LNCaP clone FGC (cell line): ENCODE data around the gene OR11A1.
A peak's percentile ranks its signal among the peaks of the same experiment; 100 is the strongest.

ENCODE experiments used
- DNase-seq: peaks from one replicate; pipeline ENCODE4 v3.0.0-alpha.2; 2011; ENCODE audit warnings: low read depth
- H3K4me3 ChIP-seq: 2 replicates; pipeline ENCODE4 v1.5.1; 2011; ENCODE audit warnings: mild to moderate bottlenecking, low read depth, low read length, control low read depth
- CTCF ChIP-seq: IDR thresholded peaks from 2 replicates; pipeline ENCODE4 v1.5.1; 2012; ENCODE audit warnings: mild to moderate bottlenecking; ENCODE audit not compliant: control insufficient read depth, insufficient read depth; ENCODE audit errors: extremely low read depth

OR11A1 gene

GRCh38 chr6:29466241-29466640, 9.4 kb upstream of the OR11A1 start:
- H3K4me3 ChIP-seq = no peak overlapping the region
- DNase-seq = no peak
- TF ChIP-seq CTCF = no peak

DNA sequence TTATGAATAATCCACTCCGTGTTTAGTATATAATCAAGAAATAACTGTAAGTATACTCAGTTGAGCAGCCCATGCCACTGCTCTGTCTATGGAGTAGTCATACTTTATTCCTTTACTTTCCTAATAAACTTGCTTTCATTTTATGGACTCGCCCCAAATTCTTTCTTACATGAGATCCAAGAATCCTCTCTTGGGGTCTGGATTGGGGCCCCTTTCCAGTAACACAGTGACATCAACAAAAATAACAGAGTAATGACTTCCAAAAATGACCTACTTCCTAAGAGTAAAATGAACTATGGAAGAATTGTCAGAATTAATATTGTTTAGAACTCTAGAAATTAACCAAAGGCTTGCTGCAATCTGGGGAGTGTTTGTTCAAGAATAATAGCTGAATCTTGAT, 8.9 kb upstream of the OR11A1 start:
- DNase-seq = no peak
- no peak for TF ChIP-seq CTCF
- H3K4me3 ChIP-seq = no peak overlapping the region

DNA sequence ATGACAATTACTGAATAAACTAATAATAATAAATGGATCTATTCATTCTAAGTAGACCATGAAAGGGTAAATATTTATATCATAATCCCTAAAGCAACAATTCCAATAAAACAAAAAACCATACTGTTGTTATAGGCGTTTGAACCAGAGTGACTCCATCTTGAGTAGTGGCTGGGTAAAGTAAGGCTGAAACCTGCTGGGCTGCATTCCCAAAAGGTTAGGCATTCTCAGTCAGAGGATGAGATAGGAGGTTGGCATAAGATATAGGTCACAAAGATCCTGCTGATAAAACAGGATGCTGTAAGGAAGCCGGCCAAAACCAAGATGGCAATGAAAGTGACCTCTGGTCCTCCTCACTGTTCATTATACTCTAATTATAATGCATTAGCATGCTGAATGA, 8.4 kb upstream of the OR11A1 start:
- peak; percentile 31 for DNase-seq
- no peak for TF ChIP-seq CTCF
- no peak overlapping the region for H3K4me3 ChIP-seq

DNA sequence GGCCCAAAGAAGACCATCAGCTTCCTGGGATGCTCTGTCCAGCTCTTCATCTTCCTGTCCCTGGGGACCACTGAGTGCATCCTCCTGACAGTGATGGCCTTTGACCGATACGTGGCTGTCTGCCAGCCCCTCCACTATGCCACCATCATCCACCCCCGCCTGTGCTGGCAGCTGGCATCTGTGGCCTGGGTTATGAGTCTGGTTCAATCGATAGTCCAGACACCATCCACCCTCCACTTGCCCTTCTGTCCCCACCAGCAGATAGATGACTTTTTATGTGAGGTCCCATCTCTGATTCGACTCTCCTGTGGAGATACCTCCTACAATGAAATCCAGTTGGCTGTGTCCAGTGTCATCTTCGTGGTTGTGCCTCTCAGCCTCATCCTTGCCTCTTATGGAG, 5.2 kb upstream of the OR11A1 start:
- no peak for TF ChIP-seq CTCF
- no peak for DNase-seq

DNA sequence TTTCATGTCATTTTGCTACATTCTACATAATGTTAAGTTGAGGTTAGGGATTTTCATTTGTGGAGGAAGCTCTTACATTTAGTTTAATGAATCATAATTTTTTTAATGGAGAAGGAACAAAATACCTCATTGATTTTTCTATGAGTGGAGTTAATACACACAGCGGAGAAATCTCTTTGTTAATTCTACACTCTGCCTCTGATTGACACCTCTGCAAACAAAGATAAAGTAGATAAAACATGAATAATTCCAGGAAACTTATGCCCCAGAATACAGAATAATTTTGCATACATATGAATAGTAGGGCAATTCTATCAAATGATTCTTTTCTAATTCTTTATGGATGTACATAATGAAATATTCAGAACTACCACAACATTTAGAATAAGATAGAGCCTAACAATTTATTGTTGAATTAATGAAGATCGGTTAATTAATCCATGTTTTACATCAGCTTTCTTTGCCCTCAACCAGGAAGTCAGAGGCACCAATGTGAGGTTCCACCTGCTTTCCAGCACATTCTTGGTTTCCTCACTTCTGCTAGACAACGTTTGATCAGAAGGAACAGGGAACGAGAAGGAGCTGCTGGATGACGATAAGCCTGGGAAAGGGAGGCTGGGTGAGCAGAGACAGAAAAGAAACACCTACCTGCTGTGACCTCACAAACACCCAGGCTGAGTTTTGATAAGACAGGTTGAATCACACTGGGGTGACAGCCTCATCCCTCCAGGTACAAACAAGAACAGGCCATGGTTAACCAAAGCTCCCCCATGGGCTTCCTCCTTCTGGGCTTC, 4.3 kb upstream of the OR11A1 start:
- DNase-seq = no peak
- no peak for TF ChIP-seq CTCF
- H3K4me3 ChIP-seq = no peak overlapping the region

More for the DNA sequence above, 5.2 kb upstream of the OR11A1 start:
- H3K4me3 ChIP-seq = no peak overlapping the region

DNA sequence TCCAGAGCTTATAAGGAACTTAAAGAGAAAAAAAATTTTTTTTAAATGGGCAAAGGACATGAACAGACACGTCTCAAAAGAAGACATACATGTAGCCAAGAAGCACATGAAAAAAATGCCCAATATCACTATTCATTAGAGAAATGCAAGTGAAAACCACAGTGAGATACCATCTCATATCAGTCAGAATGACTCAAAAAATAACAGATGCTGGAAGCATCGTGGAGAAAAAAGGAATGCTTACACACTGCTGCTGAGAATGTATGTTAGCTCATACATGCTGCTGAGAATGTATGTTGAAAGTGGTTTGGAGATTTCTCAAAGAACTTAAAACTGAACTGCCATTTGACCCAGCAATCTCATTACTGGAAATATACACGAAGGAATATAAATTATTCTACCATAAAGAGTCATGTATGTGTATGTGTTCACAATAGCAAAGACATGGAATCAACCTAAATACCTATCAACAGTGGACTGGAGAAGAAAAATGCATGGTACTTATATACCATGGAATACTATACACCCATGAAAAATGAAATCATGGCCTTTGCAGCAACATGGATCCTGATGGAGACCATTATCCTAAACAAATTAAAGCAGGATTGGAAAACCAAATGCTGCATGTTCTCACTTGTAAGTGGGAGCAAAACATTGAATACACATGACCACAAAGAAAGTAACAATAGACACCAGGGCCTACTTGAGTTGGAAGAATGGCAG, 5.2 kb downstream of the OR11A1 start:
- no peak for TF ChIP-seq CTCF
- no peak overlapping the region for H3K4me3 ChIP-seq
- no peak for DNase-seq
